ENCODE data around the gene EDC3.
A peak's percentile ranks its signal among the peaks of the same experiment; 100 is the strongest.

EDC3 gene

GRCh38 chr15:74605795-74606150 lies 90.1 kb downstream of the EDC3 start:
- H3K4me3 ChIP-seq (ENCODE audit: low read depth, low read length), result no peak overlapping the region
- no peak for TF ChIP-seq CTCF (IDR thresholded peaks at IDR 0.05; ENCODE audit: low read depth, low read length)
- in situ Hi-C loops (cut with HindIII; ENCODE audit: low sequenced_read_pairs), result no loop called here
- no peak for DNase-seq (ENCODE audit: low read depth, low spot score)

GRCh38 chr15:74604983-74605794 lies 90.6 kb downstream of the EDC3 start:
- no peak for DNase-seq (ENCODE audit: low read depth, low spot score)
- no peak for TF ChIP-seq CTCF (IDR thresholded peaks at IDR 0.05; ENCODE audit: low read depth, low read length)
- H3K4me3 ChIP-seq (ENCODE audit: low read depth, low read length), result no peak overlapping the region
- in situ Hi-C loops (cut with HindIII; ENCODE audit: low sequenced_read_pairs), result no loop called here

GRCh38 chr15:74603789-74604705 lies 91.8 kb downstream of the EDC3 start:
- TF ChIP-seq CTCF (IDR thresholded peaks at IDR 0.05; ENCODE audit: low read depth, low read length), result no peak
- DNase-seq (ENCODE audit: low read depth, low spot score), result no peak
- in situ Hi-C loops (cut with HindIII; ENCODE audit: low sequenced_read_pairs), result no loop called here
- H3K4me3 ChIP-seq (ENCODE audit: low read depth, low read length), result no peak overlapping the region

GRCh38 chr15:74603026-74603788 lies 92.6 kb downstream of the EDC3 start:
- no peak for DNase-seq (ENCODE audit: low read depth, low spot score)
- no peak for TF ChIP-seq CTCF (IDR thresholded peaks at IDR 0.05; ENCODE audit: low read depth, low read length)
- no peak overlapping the region for H3K4me3 ChIP-seq (ENCODE audit: low read depth, low read length)
- in situ Hi-C loops (cut with HindIII; ENCODE audit: low sequenced_read_pairs), result no loop called here

- H3K4me3 ChIP-seq (ENCODE audit: low read depth, low read length), result peak overlapping the region; percentile 62
- no peak for TF ChIP-seq CTCF (IDR thresholded peaks at IDR 0.05; ENCODE audit: low read depth, low read length)
- no peak for DNase-seq (ENCODE audit: low read depth, low spot score)
- in situ Hi-C loops (cut with HindIII; ENCODE audit: low sequenced_read_pairs), result no loop called here
Observed at GRCh38 chr15:74599156-74599555, 96.7 kb downstream of the EDC3 start.
